ENCODE results near the gene SCAMP5.
A peak's percentile ranks its signal among the peaks of the same experiment; 100 is the strongest.

The SCAMP5 gene

DNA sequence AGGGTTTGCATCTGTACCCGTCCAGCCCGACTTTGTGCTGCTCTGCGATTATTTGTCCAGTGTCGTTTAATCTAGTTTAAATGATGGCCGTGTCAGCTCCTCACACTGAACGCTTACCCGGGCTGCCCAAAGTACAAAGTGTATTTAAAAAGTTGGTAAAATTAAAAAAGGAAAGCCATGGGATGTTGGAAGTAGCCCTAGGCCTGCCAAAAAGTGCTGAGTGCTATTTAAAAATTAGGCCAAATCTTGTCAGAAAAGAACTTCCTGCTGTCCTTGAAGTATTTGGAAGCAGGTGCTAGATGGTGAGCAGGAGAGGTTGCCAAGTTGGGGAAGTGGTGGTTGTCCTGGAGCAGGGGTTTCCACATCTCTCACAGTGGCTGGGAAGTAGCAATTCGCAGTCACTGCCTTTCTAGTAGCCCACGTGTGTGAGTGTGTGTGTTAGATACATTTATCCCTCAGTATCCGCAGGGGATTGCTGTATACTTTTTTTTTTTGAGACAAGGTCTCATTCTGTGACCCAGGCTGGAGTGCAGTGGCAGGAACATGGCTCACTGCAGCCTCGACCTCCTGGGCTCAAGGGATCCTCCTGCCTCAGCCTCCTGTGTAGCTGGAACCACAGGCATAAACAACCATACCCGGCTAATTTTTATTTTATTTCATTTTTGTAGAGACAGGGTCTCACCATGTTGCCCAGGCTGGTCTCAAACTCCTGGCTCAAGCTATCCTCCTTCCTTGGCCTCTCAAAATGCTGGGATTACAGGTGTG lies 28.7 kb downstream of the SCAMP5 start:
- DNase-seq, result peak; percentile 65

- no peak for DNase-seq
Observed at GRCh38 chr15:75025107-75025506, 29.7 kb downstream of the SCAMP5 start.

DNA sequence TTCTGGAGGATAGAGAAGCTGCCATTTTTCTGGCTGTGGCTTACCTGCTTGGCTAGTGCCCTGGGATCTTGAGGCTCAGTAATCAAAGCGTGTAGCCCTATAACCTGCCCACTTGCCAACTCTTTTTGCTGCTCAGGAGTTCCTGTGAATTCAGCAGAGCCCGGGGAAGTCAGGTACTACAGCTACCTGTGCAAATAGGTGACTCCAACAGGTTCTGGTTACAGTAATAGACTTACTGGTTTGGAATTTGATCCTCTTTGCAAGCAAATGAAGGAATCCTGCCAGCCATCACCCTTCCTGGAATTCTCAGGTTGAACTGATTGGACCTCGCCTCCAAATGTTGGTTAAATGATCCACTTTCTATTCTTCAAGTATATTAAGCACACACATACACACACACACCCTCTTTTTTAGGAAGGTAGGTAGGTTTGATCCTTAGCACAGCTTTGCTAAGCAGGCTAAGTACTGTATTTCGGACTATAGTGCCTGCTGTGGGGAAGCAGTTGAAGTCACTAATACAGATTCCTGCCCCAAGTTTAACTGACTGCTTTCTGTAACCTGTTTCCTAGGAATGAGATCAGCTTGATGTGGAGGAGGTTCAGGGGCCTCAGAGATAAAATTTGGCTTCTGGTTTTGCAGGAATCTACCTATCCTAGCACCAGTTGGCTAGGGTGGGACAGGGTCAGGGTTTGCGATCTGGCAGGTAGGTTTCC lies 30.3 kb downstream of the SCAMP5 start:
- no peak for DNase-seq

- DNase-seq, result no peak
Observed at GRCh38 chr15:75027551-75027950, 32.2 kb downstream of the SCAMP5 start.

GRCh38 chr15:75028991-75029377 lies 33.6 kb downstream of the SCAMP5 start:
- DNase-seq, result no peak

- DNase-seq, result peak; percentile 96
Observed at GRCh38 chr15:75029378-75030022, 34.1 kb downstream of the SCAMP5 start.

DNA sequence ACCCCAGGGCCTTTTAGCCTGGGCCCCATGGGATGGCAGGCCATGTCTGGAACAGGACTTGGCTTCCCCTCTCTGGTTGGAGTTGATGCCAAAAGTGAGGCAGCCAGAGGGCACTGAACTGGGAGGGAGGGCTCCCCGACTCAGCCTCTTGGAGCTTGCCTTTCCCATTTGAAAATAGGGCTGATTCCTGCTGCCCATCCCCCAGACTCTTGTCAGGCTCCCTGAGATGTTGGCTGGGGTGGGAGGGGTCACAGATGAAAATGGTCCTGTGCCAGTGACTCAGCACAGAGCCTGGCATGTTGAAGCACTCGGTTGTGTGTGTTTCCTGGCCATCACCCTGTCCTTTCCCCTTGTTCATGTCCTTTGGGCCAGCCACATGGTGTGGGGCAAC lies 34.7 kb downstream of the SCAMP5 start:
- no peak for DNase-seq

DNA sequence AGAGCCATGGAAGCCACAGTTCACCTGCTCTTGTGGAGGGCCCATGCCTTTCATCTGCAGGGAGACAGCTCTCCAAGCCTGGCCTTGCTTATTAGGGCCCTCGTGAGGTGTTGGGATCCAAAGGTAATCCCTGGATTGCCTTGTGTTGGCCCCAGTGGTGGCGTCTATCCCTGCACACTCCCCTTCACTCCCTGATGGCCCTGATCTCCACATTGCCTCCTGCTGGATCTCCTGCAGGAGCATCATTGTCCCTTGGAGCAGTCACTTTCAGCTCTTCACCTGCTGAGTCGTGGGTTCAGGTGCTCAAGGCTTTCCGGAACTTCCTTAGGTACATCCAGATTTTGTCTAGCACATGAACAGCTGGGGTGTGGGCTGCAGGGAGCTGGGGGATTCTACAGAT lies 35.1 kb downstream of the SCAMP5 start:
- no peak for DNase-seq

DNA sequence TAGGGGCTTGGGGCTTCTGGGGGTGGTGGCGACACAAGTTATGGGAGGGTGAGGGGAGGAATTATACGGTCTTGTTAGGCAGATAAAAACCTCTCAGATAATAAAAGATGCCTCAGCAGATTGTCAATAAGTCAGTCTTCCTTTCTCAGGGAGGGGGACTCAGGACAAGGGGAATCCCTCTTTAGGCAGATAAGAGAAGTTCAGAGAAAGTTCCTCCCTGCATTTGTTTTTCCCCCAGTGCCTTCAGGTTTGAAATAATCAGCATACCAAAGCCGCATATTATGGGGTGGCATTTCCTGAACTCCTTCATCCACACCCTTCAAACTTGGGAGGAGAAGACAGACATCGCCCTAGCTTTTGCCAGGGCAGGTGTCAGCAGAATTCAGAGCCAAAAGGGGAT lies 36.5 kb downstream of the SCAMP5 start:
- DNase-seq, result no peak

DNA sequence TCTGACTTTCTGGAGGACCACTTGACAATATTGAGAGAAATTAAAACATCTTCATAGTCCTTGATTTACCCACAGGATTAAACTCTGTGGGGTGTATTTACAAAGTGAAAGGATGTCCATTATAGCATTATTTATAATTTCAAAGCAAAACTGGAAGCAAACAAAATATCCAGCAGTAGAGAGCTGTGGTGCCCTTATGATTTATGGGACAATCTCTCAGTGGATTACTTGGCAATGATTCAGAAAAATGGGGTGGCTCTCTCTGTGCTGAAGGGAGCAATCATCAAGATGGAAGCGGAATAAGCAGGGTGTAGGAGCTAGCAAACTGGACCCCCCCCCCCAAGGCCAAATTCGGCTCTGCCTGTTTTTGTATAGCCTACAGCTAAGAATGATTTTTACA lies 37.0 kb downstream of the SCAMP5 start:
- no peak for DNase-seq

- no peak for DNase-seq
Observed at GRCh38 chr15:75033809-75034208, 38.4 kb downstream of the SCAMP5 start.

GRCh38 chr15:75034615-75035014 lies 39.3 kb downstream of the SCAMP5 start:
- no peak for DNase-seq

- no peak for DNase-seq
Observed at GRCh38 chr15:75036212-75036616, 40.9 kb downstream of the SCAMP5 start.

DNA sequence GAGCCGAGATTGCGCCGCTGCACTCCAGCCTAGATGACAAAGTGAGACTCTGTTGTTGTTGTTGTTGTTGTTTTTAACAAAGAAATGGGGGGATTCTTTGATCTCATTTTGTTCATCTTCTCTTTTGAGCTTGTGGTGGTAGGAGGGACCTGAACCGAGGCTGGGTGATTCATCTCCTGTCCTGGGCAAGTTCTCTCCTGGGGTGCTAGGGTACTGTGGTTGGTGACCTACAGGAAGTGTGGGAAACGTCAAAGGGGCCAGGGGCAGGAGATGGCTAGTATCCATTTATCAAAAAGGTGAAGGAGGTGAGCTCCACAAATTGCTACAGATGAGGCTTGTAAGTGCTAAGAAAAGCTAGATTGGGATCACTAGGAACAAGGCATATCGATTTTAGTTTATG lies 42.3 kb downstream of the SCAMP5 start:
- DNase-seq, result no peak

DNA sequence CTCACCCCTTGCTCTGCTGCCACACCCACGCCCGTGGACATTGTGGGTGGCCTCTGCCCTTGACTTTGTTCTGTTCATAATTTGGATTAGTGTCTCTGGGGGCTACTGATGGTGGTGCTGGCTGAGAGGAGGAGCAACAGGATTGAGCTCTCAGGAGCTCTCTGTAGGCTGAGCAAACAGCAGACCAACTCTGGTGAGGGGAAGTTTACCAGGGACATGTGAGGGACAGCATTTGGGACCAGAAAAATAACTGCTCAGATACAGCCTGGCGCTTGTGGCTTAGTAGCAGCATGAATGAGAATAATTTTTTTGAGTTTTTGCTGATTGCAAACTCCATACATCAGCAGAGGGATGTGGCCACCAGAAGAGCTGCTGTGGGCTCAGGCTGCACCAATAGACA lies 42.9 kb downstream of the SCAMP5 start:
- no peak for DNase-seq

DNA sequence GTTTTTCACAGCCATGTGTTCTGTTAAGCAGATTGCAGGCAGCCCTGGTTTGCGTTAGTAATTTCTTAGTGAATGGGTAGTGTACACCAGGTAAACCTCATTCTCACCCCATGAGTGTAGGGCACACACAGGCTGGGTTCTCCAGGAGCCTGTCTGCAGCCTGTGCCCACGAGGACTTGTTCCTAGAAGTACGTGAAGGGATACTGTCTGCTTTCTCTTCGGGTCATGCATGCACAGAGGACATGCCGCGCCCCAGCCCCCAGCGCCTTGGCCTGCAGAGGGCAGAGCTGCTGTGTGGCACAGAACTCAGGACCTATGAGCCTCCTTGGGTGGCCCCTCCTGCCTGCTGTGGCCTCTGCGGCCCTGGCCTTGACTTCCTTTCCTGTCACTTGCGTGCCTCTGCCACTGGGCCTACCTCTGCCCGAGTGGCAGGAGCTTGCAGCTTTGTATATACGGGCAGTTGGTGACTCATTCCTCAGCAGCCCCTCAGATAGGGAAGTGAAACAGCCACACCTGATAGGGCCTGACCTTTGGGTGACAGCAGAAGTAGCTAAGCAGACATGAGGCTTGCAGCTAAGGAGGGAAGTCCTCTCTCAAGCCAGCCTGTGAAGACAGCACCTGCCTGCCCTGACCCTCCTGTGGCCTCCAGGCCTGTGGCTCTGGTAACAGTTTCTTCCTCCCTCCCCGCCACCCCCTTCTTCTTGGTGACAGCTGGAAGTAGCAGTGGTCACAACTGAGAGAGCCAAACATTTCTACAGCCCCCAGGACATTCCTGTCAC lies 47.6 kb downstream of the SCAMP5 start:
- peak; percentile 83 for DNase-seq

GRCh38 chr15:75043509-75044257 lies 48.3 kb downstream of the SCAMP5 start:
- no peak for DNase-seq

DNA sequence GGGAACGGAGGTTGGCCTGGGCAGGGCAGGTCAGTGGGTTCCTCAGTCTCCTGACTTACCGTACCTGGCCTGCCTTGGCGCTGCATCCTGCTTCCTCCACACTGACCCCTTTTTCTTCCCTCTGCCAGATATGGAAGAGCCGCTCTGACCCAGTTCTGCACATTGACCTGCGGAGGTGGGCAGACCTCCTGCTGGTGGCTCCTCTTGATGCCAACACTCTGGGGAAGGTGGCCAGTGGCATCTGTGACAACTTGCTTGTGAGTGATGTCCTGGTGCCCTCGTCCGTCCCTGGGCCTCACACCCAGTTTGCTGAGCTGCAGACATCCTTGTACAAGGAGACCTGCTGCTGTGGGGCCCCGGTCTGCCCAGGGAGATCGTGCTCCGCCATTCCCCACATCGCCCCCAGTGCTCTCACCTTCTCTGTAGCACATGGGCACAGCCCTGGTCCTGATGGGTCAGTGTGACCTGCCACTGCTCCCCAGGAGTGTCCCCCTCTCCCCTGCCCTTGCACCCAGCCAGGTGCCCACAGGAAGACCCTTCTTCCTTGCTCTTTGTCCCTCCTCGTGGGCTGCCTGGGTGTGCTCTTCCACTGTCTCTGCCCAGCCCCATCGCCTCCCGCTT lies 49.0 kb downstream of the SCAMP5 start:
- no peak for DNase-seq

- no peak for DNase-seq
Observed at GRCh38 chr15:75045332-75046015, 50.1 kb downstream of the SCAMP5 start.

DNA sequence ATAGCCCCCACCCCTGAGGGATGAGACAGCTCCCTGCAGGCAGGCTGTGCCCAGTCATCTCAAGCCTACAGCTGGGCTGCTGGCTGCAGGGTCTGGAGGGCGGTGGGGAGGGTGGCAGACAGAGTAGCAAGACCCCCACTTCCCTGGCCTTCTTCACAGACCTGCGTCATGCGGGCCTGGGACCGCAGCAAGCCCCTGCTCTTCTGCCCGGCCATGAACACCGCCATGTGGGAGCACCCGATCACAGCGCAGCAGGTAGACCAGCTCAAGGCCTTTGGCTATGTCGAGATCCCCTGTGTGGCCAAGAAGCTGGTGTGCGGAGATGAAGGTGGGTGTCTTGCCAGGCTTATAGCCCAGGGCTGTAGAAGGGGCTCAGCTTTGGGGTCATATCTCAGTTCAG lies 53.0 kb downstream of the SCAMP5 start:
- DNase-seq, result no peak

DNA sequence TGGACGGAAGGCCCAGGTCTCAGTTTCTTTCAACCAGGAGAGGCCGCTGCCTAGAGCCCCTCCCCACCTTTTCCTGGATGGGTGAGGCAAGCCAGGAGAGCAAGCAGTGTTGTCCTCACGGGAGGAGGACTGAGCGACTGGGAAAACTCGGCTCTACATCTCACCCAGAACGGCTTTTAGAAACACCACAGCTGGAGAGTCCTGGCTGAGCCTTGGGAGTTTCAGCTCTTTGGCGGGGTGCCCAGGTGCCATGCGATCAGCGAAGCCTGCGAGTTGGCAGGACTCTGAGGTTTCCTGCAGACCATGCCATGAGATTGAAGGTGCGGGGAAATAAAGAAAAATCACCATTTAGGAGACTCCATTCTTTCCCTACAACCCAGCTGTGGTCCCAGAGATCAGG lies 54.0 kb downstream of the SCAMP5 start:
- no peak for DNase-seq

- DNase-seq, result no peak
Observed at GRCh38 chr15:75050283-75050682, 54.9 kb downstream of the SCAMP5 start.

Measured in activated CD8-positive, alpha-beta memory T cell treated with anti-CD3 and anti-CD28 coated beads for 24 hours (primary cell).